HL-60 (cell line): Measurements from ENCODE around the gene SURF2.
"Not testable (repeated sequence)": the region's sequence is repeated elsewhere in the genome, so short reads cannot be mapped to it uniquely, and the experiment has no call there.

Experiments
- POLR2AphosphoS5 ChIP-seq: IDR thresholded peaks from 2 replicates; pipeline ENCODE4 v1.6.1; 2012; ENCODE audit warnings: low read depth
- TF ChIP-seq, protein P1 (sequence below): IDR thresholded peaks from one replicate; pipeline ENCODE4 v1.5.1; 2011; ENCODE audit warnings: low read length, control low read depth, inconsistent platforms; ENCODE audit not compliant: insufficient read depth
- TF ChIP-seq, protein P2 (sequence below): IDR thresholded peaks from 2 replicates; pipeline ENCODE4 v1.6.1; 2012; ENCODE audit warnings: low read depth; ENCODE audit not compliant: insufficient replicate concordance

DNA sequence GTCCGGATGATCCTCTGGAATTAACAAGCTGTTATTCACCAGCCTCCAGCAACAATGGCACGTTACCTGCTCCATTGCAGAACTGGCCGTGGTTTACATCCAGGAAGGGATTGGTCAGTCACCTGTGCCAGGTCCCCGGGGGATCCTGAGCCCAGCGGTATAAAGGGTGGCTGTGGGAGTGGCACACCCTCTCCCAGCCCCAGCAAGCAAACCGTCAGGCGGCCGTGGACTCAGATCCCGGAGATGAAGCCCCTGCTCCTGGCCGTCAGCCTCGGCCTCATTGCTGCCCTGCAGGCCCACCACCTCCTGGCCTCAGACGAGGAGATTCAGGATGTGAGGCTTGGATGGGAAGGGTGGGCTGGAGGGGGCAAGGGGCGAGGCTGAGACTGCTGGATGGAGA lies 38.8 kb upstream of the SURF2 start:
- TF ChIP-seq, protein P1, sequence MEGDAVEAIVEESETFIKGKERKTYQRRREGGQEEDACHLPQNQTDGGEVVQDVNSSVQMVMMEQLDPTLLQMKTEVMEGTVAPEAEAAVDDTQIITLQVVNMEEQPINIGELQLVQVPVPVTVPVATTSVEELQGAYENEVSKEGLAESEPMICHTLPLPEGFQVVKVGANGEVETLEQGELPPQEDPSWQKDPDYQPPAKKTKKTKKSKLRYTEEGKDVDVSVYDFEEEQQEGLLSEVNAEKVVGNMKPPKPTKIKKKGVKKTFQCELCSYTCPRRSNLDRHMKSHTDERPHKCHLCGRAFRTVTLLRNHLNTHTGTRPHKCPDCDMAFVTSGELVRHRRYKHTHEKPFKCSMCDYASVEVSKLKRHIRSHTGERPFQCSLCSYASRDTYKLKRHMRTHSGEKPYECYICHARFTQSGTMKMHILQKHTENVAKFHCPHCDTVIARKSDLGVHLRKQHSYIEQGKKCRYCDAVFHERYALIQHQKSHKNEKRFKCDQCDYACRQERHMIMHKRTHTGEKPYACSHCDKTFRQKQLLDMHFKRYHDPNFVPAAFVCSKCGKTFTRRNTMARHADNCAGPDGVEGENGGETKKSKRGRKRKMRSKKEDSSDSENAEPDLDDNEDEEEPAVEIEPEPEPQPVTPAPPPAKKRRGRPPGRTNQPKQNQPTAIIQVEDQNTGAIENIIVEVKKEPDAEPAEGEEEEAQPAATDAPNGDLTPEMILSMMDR = not testable (repeated sequence)
- not testable (repeated sequence) for TF ChIP-seq POLR2AphosphoS5
- TF ChIP-seq, protein P2, sequence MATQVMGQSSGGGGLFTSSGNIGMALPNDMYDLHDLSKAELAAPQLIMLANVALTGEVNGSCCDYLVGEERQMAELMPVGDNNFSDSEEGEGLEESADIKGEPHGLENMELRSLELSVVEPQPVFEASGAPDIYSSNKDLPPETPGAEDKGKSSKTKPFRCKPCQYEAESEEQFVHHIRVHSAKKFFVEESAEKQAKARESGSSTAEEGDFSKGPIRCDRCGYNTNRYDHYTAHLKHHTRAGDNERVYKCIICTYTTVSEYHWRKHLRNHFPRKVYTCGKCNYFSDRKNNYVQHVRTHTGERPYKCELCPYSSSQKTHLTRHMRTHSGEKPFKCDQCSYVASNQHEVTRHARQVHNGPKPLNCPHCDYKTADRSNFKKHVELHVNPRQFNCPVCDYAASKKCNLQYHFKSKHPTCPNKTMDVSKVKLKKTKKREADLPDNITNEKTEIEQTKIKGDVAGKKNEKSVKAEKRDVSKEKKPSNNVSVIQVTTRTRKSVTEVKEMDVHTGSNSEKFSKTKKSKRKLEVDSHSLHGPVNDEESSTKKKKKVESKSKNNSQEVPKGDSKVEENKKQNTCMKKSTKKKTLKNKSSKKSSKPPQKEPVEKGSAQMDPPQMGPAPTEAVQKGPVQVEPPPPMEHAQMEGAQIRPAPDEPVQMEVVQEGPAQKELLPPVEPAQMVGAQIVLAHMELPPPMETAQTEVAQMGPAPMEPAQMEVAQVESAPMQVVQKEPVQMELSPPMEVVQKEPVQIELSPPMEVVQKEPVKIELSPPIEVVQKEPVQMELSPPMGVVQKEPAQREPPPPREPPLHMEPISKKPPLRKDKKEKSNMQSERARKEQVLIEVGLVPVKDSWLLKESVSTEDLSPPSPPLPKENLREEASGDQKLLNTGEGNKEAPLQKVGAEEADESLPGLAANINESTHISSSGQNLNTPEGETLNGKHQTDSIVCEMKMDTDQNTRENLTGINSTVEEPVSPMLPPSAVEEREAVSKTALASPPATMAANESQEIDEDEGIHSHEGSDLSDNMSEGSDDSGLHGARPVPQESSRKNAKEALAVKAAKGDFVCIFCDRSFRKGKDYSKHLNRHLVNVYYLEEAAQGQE = not testable (repeated sequence)
